OCI-LY1 (cell line): ENCODE measurements around the gene SUSD6.
"Not testable (repeated sequence)": the region's sequence is repeated elsewhere in the genome, so short reads cannot be mapped to it uniquely, and the experiment has no call there.

Experiments used
- CTCF ChIP-seq: fragments of 200-600 bp; sonication (generic), shearing (Covaris generic); IDR thresholded peaks from 2 replicates; pipeline ENCODE4 v1.5.1; 2017; ENCODE audit warnings: mild to moderate bottlenecking, antibody characterized with exemption, low read length, moderate library complexity, mixed read lengths
- EZH2 ChIP-seq: fragments of 200-600 bp; sonication (generic), shearing (Covaris generic); IDR thresholded peaks from 2 replicates; pipeline ENCODE4 v1.8.0; 2017; ENCODE audit warnings: borderline replicate concordance, mixed run types, mild to moderate bottlenecking, antibody characterized with exemption, low read length, moderate library complexity, mixed read lengths

GRCh38 chr14:69599431-69599830, 12.0 kb upstream of the SUSD6 start:
- not testable (repeated sequence) for TF ChIP-seq CTCF, EZH2
